DMS 273 (cell line): ENCODE measurements around the gene MACROD2.
"Not testable (repeated sequence)": the region's sequence is repeated elsewhere in the genome, so short reads cannot be mapped to it uniquely, and the experiment has no call there.

Source experiments
- DNase-seq: peaks from one replicate; lab custom pipeline; 2025; ENCODE audit not compliant: unreplicated experiment; lab: John Stamatoyannopoulos, UW

The MACROD2 gene

DNA sequence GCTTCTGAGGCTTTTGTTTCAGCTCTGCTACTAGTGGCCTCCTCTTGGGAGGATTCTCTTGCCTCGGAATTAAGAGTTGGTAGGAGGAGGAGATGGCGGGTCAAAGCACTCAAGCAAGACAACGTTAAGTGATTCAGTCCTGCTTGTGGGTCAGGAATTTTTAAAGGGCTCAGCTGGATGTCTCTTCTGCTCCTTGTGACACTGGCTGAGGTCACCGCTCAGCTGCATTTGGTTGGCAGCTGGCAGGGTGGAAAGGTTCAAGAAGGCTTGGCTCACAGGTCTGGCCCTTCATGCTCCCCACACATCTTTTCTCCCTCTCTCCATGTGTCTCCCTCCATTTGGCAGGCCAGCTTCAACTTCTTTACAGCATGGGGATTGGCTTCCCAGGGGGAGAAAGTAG, 1936.6 kb downstream of the MACROD2 start:
- DNase-seq: no peak

DNA sequence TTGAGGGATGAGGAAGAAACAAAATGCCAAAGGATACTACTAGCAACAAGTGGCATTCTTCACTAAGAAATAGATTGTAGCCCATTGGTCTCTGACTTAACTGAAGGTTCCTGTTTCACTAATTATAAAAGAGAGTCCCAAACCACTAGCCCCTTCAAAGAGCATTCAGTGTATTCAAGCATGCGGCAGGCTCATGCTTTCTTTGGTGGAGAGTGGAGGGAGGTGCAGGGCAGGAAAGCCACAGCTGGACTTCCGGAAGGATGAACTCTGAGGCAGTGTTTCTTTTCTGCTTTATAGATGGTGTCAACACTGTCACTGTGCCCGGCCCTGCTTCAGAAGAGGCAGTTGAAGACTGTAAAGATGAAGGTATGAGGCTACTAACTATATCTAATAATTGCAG, 1941.9 kb downstream of the MACROD2 start:
- DNase-seq: no peak

DNA sequence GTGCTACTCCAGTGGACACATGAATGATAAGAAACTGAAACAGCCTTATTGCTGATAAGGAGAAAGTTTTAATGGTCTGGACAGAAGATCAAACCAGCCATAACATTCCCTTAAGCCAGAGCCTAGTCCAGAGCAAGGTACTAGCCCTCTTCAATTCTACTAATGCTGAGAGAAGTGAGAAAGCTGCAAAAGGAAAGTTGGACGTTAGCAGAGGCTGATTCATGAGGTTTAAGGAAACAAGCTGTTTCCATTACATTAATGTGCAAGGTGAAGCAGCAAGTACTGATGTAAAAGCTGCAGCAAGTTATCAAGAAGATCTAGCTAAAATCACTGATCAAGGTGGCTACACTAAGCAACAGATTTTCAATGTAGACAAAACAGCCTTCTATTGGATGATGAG, 1943.5 kb downstream of the MACROD2 start:
- DNase-seq: no peak

DNA sequence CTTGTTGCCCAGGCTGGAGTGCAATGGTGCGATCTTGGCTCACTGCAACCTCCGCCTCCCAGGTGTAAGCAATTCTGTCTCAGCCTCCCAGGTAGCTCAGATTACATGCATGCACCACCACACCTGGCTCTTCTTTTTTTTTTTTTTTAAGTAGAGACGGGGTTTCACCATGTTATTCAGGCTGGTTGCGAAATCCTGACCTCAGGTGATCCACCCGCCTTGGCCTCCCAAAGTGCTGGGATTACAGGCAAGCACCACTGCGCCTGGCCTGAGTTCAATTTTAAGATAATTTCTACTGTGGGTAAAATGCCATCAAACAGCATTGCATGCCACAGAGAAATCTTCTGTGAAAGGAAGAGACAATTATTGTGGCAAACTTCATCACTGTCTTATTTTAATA, 1944.8 kb downstream of the MACROD2 start:
- no peak for DNase-seq

DNA sequence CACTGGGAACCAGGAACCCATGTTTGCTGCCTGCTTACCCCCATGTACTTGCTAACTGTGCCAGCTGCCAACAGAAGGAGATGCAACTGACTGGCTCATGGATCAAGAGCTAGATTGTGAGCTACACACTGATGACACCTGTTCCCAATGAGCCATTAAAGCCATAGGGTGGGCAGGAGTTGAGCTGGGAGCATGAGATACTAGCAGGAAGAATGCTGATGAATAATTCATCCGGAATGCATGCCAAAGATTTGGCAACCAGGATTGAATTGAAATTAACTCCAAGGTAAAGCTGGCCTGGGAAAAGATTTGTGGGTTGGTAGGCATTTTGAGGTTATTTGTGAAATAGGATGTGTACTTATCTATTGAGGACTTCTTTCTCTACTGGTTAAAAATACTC, 1946.8 kb downstream of the MACROD2 start:
- peak; percentile 93 for DNase-seq

DNA sequence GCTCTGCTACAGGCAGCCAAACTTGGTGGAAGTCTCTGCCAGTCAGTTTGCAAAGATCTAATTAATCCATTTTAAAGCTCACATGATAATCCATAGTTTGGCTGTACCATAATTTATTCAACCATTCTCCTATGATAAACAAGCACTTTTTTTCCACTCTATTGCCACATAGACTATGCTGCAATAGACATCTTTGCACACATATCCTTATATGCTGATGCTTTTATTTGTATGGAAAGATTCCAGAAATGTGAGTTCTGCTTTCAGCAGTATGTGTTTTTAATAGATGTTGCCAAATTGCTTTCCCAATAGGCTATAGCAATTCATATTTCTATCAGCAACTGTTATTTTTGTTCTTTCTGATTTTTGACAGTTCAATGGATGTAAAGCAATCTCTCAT, 1950.0 kb downstream of the MACROD2 start:
- no peak for DNase-seq

DNA sequence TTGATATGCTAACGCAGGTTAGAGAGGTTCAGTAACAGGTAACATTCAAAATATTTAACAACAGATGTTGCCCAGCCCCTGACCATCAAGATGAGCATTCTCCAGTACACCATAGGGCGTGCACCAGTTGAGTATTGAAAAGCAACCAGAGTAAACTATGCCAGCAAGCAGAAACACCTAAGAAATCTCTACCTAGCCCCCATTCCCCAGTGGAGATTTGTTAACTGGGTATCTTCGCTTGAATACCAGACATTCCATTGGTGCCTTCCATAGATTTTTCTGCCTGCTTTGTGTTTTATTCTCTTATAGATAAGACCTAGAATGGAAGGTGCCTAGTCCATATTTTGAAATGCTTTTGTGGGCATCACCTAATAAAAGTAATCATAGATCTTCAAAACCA, 1954.1 kb downstream of the MACROD2 start:
- DNase-seq: no peak

DNA sequence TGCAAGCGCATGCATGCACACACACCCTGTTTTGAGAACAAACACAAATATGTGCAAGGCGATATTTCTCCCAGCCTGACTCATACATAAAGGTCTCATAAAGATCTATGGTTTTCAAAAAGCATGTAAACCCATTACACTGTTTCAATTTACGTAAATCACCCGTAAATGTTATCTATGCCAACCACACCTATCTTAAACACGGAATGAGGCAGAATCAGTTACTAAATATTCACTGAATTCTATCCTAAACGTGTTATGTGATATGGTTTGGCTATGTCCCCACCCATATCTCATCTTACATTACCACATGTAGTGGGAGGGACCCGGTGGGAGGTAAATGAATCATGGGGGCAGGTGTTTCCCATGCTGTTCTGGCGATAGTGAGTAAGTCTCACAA, 1956.3 kb downstream of the MACROD2 start:
- peak; percentile 32 for DNase-seq

DNA sequence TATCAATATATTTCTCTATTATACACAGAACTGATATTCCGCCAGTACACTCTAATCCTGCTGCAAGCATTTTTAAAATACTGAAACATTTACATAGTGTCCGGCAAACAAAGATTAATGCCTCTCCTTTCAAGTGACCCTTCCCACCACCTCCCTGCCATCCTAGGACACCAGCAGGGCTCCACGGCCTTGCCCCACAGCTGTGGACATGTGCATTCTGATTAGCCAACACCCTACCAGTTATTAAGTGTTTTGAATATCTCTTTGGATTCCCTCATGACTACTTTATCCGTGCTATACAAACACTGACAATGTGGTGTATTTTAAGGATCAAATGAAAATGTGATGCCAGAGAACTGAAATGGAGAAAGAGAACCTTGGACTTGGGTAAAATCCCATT, 1962.8 kb downstream of the MACROD2 start:
- DNase-seq: no peak

DNA sequence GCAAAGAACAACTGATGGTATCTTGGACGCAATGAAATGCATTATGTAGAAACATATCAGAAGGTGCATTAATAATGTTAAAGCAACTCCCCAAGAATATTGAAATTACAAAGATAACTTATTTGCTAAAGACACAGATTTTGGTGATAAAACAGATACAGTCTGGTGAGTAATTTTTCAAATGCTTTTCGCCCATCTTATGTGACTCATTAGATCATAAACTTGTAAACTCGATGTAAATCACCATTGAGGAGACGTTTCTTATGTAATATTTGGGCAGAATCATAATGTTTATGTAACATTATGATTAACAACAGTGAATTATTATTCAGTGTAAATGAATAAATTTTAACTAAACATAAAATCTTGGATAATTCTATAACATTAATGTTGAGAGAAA, 1969.8 kb downstream of the MACROD2 start:
- no peak for DNase-seq

DNA sequence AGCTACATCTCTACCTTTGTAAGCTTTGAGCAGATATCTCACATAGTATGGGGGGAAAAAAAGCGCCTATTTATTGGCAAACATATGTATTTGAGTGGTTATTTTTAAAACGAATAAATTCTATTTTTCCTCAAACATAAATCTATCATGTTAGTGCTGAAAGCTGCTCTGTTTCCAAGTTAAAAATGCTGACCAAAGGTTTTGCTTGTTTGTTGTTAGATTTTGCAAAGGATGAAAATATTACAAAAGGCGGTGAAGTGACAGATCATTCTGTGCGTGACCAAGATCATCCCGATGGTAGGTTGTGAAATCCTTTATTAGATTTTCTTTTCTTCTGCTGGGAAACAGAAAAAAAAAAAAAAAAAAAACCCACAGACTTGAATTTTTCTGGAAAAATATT, 1972.0 kb downstream of the MACROD2 start:
- DNase-seq: no peak

DNA sequence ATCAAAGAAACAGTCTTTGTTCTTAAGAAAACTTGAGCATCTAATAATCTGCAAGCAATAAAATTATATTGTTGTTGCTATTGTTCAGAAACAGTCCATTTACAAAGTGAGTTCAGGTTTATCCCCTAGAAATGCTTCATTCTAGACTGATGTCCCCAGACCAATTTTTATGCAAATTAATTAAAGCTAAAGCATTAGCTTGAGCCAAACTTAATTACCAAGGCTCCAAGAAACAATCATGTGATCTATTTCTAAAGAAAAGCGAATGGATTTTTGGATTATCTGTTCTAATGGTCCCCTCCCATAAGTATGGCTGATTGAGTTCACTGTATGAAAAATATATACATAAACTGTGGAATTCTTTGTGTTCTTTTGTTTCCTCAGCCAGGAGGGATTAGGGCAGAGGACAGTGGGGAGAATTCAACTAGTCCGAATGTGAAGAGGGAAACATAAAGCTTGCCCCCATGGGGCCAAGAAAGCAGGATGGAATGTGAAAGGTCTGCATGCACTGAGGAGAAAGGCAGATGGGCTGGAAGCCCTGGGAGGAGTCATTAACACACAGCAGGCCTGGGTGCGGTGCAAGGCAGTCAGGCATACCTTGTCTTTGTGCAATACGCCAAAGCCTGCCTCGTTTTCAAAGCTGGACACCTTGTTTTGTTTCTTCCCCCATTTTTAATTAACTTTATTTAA, 1980.9 kb downstream of the MACROD2 start:
- peak; percentile 69 for DNase-seq

DNA sequence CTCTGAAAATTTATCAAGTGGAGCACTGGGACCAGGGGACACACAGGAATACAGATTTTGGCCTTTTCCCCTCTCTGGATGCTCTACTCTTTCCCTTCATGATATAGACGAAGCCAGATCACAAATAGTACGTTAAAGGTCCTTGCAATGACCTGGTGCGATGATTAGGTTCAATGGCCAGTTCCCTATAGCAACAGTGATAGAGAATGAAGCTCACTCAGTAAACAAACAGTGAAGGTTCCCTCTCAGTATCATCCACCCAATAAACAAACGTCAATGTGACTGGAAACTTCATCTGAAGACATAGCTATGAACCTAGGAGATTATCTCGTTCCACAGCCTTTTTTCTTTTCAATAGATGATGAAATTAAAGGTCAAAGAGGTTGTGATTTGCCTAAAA, 1981.7 kb downstream of the MACROD2 start:
- no peak for DNase-seq

DNA sequence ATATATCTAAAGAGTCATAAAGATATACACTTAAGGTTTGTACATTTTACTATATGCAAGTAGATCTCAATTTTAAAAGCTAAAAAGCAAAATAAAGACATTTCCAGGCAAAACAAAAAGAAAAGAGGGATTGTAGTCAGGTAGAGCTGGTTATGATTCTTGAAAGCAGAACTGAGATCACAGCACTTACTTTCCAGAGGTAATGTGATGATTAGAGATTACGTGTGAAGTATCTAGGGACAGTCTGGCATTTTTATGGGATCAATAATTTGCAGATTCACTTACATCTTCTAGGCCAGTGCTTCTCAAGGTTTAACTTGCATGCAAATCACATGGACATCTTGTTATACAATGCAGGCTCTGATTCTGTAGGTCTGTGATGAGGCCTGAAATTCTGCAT, 1982.4 kb downstream of the MACROD2 start:
- no peak for DNase-seq

DNA sequence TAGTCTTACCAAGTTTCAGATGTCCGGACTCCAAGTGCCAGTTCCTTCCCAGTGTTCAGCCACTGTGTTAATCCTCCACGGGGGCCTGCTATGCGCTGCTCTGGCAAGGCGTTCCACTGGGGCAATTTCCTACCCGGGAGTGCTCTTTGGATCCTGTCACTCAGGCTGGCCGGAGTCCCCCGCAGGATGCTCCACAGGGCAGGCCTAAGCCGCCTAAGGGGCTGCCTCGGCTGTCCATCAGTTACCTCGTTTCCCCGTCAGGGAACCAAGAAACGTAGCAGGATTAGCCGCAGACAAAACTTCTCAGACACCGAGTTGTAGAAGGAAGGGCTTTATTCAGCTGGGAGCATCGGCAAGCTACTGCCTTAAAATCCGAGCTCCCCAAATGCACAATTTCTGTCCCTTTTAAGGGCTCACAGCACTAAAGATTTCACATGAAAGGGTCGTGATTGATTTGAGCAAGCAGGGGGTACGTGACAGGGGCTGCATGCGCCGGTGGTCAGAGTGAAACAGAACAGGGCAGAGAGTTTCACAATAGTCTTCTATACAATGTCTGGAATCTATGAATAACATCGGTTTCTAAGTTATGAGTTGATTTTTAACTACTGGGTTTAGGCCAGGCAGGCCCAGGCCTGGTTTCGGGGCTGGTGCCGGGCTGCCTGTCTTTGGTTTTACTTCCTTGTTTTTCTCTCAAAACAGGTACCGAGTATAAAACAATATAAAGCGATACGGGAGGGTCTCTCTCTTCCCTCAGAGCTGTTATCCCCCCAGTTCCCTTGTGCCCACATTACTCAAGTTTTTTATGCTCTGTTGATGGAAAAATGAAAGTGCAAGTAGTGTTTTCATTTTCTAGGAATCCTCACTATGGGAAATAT, 1990.4 kb downstream of the MACROD2 start:
- not testable (repeated sequence) for DNase-seq

DNA sequence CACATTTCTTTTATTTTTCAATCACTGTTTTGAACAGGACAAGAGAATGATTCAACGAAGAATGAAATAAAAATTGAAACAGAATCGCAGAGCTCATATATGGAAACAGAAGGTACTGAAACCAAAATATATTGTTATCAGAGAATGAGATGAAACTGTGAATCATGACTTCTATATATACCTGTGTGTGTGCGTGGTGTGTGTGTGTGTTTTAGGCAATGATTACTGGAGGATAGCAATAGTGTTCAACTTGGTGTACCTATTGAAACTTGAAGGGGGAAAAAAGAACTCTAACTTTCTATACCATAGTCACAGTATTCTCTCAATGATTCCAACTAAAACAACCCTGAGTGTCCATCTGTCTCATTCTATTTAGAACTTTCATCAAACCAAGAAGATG, 1991.4 kb downstream of the MACROD2 start:
- no peak for DNase-seq

DNA sequence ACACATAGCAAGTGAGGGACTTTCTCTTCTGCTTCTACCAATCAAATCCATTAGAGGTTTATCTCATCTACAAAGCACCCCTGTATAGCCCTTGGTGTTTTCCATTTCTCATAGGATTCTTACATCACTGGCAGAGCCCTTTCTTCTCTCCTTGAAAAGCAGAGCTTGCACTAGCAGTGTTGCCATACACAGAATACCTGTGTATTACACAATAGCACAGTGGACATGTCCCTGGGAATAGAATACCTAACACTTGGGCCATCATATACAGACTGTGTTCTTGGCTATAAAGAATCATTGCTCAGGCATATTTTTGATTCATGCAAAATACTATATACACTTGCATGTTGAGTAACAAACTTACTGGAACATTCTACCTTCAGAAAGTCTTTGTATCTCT, 1996.0 kb downstream of the MACROD2 start:
- no peak for DNase-seq

DNA sequence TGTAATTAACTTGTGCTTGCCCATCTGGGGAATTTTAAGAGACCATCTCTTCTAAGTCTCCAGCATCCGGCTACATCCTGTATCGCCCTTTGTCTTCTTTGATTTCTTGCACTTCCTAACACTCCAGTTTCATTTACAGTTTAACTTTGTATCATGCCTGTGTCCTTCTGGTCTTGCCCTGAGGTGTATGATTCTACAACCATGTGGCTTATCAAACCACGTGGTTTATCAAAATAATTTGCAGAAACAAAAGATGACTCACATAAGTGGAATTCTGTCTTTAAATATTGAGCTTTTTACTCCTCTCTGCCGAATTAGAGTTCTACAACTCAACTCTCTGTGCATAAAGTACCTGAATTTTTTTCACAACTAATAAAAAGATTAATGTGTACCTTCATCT, 1997.2 kb downstream of the MACROD2 start:
- DNase-seq: no peak

DNA sequence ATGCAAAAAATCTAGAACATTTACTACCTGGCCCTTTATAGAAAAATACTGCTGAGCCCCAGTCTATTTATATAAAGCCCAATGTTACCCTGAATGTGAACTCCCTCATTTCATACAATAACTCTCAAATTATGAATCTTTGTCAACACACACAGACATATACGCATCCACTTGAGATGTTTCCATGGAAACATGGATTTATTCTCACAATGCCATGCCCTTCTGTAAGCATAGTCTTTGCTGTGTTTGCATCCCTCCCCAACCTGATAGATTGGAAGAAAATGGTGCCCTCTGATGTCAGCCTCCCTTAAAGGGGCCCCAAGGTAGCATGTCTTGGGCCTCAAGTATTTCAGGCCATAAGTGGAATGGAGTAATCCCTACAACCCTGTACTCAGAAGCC, 2004.8 kb downstream of the MACROD2 start:
- DNase-seq: no peak

DNA sequence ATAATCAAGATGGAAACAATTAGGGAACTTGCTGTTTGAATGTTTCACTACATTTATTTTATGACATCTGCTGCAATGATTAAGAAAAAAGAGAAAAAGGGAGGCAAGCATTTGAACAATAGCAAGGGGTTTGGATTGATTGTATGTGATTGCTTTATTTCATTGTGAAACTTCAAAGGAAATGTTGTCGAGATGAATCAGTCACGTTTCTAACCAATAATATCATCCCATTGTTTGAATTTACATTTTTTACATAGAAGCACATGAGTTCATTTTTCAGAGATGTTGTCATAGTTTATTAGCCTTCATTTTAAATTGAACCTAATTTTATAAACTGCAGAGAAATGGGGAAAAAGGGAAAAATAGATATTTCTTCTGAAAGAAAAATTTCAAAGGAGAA, 2006.0 kb downstream of the MACROD2 start:
- DNase-seq: no peak

DNA sequence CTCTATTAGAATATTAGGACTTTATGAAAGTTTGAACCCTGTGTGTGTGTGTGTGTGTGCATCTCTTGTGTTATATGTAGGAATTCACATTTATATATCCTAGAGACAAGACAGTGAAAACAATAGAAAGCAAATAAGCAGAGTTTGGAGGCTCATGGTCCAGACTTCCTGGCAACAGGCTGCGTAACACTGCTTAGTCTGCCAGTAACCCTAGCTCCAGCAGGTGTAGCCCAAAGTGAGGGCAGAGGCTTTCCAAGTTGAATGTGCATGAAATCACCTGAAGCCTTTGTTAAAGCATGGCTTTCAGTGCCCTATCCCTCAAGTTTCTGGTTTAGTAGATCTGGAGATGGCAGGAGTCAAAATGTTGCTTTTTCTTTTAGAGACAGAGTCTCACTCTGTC, 2008.0 kb downstream of the MACROD2 start:
- DNase-seq: no peak

DNA sequence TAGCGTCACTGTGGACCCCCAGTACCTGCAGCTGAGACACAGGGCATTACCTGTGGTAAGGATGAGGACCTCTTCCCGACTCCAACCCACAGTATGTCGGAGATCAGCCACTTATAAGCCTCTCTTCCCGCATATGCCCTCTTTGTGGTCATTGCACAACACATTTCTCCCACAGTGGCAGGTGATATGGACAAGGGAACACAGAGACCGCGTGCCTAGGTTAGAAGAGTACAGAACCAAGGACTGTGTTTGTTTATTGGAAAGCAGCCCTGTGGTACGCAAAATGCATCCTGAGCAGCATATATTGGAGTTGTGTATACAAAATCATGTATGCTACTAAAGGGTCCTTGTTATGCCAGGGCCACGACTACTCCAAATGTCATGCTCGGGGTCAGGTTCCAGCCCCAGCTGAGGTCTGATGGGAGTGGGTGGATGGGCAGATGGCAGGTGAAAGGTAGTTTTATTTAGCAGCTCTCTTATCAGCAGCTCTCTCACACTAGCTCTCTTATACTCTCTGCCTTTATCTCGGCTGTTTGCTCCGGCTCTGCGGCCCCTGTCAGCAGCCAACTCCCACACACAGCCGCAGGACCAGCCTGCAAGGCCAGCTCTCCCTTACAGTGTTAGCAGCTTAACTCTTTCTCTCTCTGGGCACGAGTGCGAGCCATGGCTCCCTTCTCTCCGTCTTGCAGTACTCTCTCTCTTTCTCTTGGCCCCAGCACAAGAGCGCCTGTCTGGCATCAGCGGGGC, 2009.0 kb downstream of the MACROD2 start:
- no peak for DNase-seq
